ENCODE results near the gene STAB2.
"Not testable (repeated sequence)": the region's sequence is repeated elsewhere in the genome, so short reads cannot be mapped to it uniquely, and the experiment has no call there.

Gene STAB2

GRCh38 chr12:103807561-103808238 is 220.6 kb downstream of the STAB2 start:
- DNase-seq (ENCODE audit: low read depth in 2 of 2), result no peak

GRCh38 chr12:103808239-103808880 is 221.3 kb downstream of the STAB2 start:
- no peak for DNase-seq (ENCODE audit: low read depth in 2 of 2)

DNA sequence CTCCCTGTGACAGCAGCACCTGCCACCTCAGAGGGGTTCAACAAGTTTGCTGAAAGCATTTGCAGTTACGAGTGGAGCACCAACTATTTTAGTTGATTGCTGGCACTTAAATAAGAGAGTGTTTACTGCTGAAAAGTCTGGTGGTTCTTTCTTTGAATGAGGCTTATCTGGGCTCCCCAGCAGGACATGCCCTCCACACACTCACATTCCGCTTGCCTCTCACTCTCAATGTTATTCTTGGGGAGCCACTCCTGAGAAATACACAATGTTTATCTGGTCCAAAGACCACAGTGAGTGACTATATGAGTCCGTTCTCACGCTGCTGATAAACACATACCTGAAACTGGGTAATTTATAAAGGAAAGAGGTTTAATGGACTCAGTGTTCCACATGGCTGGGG is 222.1 kb downstream of the STAB2 start:
- DNase-seq (ENCODE audit: low read depth in 2 of 2), result no peak

DNA sequence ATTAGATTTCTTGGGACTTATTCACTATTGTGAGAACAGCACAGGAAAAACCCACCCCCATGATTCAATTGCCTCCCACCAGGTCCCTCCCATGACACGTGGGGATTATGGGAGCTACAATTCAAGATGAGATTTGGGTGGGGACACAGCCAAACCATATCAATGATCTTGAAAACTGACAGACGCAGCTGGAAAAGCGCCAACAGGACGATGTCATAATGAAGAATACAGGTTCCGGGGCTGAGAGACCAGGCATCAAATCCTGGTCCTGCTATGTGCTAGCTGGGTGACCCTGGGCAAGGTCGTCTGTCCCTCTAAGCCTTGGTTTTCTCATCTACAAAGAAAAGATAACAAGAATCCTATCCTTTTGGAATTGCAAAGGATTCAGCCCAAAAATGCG is 222.6 kb downstream of the STAB2 start:
- DNase-seq (ENCODE audit: low read depth in 2 of 2), result not testable (repeated sequence)

DNA sequence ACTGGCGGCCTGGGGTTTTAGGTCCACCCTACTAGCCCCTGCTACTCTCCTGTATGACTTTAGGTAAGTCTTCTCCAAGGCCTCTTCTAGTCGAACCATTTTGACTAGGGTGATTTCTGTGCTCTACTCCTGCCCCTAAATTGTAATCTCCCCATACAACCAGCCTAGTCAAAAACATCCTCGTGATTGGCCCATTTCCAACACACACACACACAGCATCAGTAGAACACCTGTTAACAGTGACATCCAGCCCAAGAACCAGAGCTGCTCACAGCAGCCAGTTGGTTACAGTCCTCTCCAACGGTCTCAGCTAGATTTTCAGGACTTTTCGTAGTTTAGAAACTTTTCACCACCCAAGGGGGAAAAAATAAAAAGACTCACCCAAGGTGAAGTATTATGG is 223.0 kb downstream of the STAB2 start:
- DNase-seq (ENCODE audit: low read depth in 2 of 2), result no peak

DNA sequence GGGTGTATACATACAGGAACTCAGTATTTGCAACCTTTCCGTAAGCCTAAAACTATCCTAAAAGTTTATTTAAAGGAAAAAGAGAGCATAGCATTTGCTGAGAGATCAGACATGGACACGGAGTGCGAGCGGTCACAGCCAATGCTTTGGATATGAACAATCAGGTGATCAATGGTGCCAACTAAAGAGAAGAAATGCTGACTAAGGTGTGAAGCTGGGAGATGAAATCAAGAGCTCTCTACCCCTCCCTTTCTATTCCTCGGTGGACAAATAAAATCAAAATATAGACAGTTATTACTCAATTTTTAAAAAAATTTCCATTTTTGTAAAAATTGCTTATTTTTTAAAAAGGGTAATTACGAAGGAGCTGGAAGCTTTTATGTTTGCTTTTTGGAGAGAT is 224.7 kb downstream of the STAB2 start:
- no peak for DNase-seq (ENCODE audit: low read depth in 2 of 2)

DNA sequence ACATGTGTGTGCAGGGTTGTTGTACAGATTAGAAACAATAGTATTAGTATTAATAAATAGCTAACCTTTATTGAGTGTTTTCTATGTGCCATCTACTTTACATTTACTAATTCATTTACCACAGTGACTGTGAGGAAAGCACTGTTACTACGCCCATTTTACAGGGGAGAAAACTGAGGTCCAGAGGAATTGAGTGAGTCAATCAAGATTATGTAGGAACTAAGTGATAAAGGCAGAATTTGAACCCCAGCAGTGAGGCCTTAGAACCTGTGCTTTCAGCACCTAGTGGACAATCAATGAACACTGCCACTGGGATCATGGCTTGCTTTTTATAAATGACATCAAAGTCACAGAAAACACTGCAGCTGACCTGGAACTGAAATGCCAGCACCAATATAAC is 225.7 kb downstream of the STAB2 start:
- DNase-seq (ENCODE audit: low read depth in 2 of 2), result no peak

- no peak for DNase-seq (ENCODE audit: low read depth in 2 of 2)
These were observed 226.4 kb downstream of the STAB2 start for GRCh38 chr12:103813426-103813825.

DNA sequence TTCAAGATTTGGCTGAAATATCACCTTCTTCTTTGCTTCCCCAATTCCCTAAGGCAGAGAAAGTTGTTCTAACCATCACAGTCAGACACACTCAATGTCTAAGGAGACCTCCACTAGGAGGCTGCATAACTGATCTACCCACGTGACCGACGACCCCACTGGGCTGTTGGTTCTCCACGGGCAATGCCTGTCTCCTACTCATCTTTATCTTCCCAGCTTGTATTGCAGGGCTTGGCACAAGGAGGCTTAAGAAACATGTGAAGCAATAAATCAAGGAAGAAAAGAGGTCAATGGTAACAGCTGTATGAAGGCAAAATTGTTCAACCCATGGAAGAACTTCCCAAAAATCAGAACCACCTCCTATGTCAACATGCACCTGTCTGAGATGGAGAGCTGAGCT is 226.9 kb downstream of the STAB2 start:
- DNase-seq (ENCODE audit: low read depth in 2 of 2), result no peak

GRCh38 chr12:103814436-103814835 is 227.4 kb downstream of the STAB2 start:
- no peak for DNase-seq (ENCODE audit: low read depth in 2 of 2)

All from activated CD8-positive, alpha-beta memory T cell treated with anti-CD3 and anti-CD28 coated beads for 4 hours (primary cell).